ENCODE measurements around the gene BIN1. TPM values are rescaled to one million over a fixed set of nuclear protein-coding genes. Genes with fewer than 3 reads are reported as not detected.

Gene BIN1
- total RNA-seq, 1 donor from 2014 or later, result 17.9 TPM

DNA sequence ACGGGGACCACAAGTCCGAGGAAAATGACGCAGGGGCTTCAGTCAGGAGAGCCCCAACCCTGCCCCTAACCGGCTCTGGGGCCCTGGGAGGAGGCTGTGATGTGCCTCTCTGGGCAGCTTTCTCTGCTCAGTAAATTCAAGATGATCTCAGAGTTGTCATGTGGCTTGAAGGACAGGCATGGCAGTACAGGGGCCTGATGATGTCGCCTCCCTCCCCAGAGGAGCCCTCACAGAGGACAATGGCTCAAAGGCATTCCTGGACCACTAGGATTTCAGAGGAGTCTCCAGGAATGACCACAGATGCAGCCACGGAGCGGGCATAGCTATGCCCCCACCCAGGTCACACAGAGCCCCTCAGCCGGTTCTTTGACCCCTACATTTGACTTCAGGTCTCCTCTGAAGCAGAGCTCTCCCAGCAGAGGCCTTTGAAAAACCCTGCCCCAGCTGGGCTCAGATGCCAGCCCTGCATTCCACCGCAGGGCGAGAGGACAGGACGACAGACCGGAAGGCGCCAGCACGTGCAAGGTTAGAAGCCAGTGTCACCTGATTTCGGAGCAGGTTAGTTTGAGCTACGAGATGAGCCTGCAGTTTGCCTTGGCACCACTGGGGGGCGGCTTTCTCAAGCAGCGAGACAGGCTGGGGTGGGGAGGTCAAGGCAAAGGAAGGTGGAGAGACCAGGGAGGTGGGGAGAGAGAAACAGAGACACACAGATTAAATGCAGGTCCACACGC, 39.2 kb downstream of the BIN1 start:
- ATAC-seq (no peak), DNase-seq (ENCODE audit: missing footprints) (no peak)
- intact Hi-C loops (cut with DNase I), result loop anchor here (5.0 kb wide), 1 partner anchor 40 kb away; the partner anchor contains the start of gene BIN1

DNA sequence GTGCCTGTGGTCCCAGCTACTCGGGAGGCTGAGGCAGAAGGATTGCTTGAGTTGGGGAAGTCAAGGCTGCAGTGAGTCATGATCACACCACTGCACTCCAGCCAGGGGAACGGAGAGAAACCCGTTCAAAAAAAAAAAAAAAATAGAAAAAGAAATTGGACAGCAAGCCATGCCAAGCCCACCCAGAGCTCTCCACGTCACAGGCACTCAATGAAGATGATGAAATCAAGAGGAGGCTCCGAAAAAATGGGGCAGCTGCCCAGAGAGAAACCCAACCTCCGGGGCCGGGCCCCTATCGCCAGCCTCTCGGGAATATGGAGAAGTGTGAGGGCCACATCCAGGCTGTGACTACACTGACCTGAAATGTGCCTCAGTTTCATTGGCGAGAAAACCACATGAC, 40.0 kb downstream of the BIN1 start:
- intact Hi-C loops (cut with DNase I), result loop anchor here (5.0 kb wide), 1 partner anchor 40 kb away; the partner anchor contains the start of gene BIN1
- ATAC-seq (peak; percentile 62), DNase-seq (ENCODE audit: missing footprints) (peak; percentile 84)

DNA sequence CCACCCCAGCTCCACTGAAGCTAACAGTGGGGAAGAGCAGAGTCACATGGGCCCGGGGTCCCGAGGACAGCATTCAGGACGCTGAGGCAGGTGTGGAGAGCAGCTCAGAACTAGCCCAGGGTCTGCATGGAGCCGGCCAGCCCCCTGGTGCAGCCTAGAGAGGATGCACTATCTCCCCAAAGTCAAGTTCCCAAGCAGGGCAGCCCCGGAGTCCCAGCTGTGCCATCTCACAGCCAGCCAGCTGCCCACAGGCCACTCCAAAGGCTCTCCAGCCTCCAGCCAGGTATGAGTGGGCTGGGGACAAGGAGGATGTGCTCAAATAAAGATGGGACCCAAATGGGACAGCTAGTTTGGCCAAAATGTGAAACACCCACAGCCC, 41.0 kb downstream of the BIN1 start:
- intact Hi-C loops (cut with DNase I), result loop anchor here (5.0 kb wide), 1 partner anchor 41 kb away; the partner anchor contains the start of gene BIN1
- ATAC-seq (no peak), DNase-seq (ENCODE audit: missing footprints) (no peak)

DNA sequence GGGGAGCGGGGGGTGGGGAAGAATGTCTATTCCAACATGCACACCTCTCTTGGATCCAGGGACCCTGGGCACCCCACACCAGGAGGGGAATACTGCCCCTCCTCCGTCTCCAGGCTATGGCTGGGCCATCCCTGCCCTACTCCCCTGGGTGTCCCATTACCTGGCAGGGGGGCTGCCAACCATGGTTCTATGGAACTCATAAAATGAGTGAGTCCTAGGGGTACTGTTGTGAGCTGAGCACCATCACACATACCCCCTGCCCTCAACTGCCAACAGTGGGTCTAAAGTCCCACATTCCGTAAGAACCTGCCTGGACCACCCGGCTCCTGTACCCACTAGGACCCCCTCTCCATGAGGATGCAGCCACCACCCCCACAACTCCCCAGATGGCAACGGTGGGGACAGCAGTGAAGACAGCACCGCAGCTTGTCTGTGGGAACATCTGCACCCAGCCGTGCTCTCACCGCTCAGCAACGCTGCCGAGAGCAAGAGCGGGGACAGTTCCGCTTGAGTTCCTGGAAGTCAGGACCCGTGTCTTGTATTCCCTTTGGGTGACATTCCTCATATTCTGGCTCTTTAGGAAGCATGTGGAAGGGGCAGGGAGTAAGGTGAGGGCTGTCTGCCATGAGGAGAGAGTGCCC, 41.5 kb downstream of the BIN1 start:
- ATAC-seq (no peak), DNase-seq (ENCODE audit: missing footprints) (no peak)
- intact Hi-C loops (cut with DNase I), result loop anchor here (5.0 kb wide), 1 partner anchor 42 kb away; the partner anchor contains the start of gene BIN1

DNA sequence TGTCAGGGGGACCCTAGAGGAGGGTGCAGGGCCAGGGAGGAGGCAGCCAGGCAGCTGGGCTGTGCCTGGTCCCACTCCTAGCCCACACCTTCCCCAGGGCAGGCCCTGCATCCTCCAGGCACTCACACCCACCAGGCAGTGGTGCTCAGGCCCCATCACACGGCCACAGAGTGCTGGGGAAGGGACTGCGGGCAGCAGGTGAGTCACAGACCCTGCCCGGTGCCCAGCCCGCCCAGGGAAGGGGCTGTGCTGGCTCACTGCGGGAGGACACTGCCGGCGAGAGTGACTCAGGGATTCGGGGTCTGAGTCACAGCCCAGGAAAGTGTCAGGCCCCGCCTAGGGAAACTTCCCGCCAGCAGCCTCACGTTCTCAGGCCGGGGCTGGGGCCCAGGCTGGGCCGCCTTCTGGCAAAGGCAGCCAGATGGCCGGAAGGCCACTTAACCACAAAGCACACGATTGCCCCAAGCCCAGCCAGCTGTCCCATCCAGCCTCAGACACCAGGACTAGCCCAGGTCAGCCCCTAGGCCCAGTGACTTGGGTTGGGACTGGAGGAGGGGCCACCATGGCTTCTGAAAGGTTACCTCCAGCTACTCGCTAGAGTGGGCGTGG, 42.2 kb downstream of the BIN1 start:
- peak; percentile 94 for DNase-seq (ENCODE audit: missing footprints)
- intact Hi-C loops (cut with DNase I), result loop anchor here (5.0 kb wide), 1 partner anchor 43 kb away; the partner anchor contains the start of gene BIN1
- peak; percentile 86 for ATAC-seq

DNA sequence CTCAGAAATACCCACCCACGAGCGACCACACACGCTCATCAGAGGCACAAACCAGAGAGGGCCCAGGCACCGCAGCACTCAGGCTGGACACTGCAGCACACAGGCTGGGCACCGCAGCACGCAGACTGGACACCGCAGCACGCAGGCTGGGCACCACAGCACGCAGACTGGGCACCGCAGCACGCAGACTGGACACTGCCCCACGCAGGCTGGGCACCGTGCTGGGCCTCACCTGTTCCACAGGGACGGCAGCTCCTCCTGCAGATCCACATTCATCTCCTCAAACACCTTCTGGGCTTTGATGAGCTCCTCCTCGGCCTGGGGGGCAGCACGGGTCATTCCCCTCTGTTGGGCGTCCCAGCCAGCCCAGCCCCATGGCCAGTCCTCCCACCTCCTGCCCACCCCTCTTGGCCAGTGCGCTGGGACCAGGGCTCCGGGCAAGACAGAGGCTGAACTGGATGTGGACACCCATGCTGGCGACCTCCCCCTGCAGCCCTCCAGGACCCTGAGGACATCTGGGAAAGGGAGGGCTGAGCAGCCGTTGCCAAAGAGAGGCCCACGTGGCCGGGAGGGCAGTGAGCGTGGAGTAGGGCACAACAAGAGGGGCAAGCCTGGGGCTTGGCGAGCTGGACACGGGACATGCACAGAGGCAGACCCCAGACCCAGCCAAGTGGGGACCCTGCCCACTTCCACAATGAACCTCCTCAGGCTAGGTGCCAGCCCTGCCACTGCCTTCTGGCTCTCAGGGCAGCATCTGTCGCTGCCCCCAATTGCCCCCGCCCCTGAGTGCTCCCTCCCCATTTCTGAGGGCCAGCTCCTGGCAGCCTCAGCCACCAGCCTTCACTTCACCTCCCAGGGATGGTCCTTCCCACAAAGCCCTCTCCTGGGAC, 43.0 kb downstream of the BIN1 start:
- intact Hi-C loops (cut with DNase I), result no loop called here
- no peak for DNase-seq (ENCODE audit: missing footprints)
- ATAC-seq, result no peak

DNA sequence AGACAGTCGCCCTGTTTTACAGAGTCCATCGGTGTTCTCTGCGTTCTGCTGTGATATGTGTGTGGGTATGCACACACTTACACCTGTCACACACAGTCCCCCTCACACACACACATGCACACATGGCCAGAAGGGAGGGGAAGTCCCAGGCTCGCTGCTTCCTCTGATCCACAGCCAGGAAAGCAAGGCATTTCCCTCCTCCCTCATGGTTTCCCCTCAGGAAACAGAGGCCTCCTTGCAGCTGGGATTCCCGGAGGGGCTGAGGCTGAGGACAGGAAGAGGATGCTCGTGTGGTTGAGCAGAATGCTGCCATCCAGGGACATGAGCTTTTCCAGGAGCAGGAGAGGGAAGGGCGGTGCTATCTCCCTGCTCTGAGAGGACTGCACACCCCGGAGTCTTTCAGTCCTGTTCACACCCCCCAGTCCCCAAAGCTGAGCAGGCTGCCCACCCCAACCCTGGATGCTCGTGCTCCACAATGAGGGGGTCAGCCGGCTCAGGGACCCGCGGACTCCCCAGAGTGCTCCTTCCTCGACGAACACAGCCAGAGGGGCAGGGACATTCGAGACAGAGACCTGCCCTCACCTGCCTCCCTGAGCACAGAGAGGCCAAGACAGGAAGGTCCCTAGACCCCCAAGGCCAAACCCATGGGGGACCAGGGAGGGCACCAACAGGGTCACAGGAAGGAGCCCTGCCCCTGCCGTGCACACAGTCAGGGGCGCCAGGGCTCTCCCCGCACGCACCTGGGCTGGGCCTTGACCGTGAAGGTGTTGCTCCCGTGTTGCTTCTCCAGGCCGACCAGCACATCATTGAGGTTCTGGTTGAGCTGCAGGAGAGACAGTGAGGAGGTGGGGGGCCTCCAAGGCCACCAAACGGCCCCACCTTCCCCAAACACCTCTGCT, 45.3 kb downstream of the BIN1 start:
- intact Hi-C loops (cut with DNase I), result no loop called here
- DNase-seq (ENCODE audit: missing footprints), result no peak

DNA sequence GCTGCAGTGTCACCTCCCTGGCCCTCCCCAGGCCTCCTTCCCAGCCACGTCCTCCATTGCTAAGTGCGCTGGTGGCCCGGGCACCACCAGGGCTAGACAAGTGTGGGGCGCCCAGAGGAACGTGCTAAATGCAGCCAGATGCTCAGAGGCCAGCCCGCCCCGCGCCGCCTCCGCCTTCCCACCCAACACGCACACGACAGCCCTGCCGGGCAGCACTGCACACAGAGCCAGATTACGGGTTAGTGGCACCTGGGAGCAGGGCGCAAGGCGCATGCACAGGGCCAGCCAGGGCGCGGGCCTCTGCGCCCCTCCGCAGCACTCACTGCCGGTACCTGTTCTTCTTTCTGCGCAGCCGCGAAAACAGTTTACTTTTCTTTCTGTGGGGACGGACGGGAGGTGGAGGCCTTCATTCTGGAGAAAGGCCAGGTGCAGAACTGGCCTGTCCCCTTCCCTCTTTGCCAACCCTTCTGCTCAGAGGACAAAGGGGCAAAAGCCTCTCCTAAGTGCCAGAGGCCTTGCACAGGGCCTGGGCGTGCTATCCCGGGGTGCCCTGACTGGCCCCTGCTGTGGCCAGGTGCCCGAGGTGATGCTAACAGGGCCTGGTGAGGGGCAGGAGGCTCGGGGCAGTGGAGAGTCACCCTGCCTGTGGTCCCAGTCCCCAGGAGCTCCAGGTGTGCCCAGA, 46.5 kb downstream of the BIN1 start:
- intact Hi-C loops (cut with DNase I), result no loop called here
- DNase-seq (ENCODE audit: missing footprints), result no peak
- ATAC-seq, result no peak

More for the DNA sequence above, 45.3 kb downstream of the BIN1 start:
- ATAC-seq, result no peak

DNA sequence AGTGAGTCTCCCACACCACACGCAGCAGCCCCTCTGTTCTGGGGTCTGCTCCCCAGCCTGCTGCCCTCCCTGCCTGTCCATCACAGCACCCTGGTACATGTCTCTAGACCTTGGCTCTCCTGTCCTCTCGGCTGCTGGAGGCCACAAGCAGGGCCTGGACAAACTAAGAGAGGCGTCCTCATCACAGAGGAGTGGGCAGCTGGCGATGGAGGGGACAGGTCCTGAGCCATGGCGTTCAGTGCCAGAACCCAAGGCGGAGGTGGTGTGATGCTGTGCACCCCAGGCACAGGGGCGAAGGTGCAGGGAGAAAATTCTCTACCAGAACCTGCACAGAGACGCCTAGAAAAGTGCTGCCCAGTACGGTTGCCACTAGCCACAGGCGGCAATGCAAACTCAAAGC, 47.4 kb downstream of the BIN1 start:
- DNase-seq (ENCODE audit: missing footprints), result no peak
- intact Hi-C loops (cut with DNase I), result no loop called here

DNA sequence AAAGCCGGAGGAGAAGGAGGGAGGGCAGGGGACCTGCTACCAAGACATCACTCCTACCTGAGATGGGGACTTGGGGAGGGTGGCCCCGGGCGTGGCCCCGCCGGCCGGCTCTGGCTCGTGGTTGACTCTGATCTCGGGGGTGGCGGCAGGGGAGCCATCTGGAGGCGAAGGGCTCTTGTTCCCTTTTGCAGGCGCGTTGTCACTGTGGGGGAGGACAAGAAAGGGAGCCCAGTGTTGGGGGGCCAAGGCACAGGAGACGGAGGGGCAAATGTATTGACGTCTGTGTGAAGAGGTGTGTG, 48.1 kb downstream of the BIN1 start:
- intact Hi-C loops (cut with DNase I), result no loop called here
- DNase-seq (ENCODE audit: missing footprints) (no peak), ATAC-seq (no peak)

More for the DNA sequence above, 47.4 kb downstream of the BIN1 start:
- no peak for ATAC-seq

DNA sequence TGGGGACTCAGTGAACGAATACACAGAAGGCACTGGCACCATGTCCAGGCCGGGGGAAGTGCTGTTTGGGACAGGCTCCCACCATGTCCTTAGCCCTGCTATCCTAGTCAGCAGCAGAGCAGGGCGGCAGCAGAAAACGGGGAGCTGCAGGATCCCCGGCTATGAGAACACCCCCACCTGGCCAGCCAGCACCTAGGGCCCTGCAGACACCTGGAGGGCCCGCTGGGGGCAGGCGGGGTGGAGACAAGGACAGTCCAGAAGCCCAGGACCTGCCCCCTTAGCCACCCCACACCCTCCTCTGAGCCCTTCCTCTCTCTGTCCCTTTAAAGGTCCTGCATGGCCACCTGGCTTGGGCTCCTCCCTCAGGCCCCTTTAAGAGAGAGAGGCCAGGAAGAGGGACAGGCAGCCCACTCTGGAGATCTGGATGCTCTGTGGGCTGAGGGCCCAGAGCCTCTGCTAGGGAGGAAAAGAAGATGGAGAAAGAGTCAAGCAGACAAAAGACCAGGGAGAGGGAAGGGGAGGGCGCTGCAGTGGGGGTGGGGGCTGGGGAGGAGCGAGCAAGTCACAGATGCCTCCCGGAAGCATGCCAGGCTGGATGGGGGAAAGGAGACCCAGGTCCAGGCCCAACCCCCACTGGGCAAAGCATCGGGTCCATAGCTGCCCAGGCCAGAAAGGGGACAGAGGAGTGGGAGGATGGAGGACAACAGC, 48.6 kb downstream of the BIN1 start:
- intact Hi-C loops (cut with DNase I), result no loop called here
- no peak for ATAC-seq
- DNase-seq (ENCODE audit: missing footprints), result no peak

DNA sequence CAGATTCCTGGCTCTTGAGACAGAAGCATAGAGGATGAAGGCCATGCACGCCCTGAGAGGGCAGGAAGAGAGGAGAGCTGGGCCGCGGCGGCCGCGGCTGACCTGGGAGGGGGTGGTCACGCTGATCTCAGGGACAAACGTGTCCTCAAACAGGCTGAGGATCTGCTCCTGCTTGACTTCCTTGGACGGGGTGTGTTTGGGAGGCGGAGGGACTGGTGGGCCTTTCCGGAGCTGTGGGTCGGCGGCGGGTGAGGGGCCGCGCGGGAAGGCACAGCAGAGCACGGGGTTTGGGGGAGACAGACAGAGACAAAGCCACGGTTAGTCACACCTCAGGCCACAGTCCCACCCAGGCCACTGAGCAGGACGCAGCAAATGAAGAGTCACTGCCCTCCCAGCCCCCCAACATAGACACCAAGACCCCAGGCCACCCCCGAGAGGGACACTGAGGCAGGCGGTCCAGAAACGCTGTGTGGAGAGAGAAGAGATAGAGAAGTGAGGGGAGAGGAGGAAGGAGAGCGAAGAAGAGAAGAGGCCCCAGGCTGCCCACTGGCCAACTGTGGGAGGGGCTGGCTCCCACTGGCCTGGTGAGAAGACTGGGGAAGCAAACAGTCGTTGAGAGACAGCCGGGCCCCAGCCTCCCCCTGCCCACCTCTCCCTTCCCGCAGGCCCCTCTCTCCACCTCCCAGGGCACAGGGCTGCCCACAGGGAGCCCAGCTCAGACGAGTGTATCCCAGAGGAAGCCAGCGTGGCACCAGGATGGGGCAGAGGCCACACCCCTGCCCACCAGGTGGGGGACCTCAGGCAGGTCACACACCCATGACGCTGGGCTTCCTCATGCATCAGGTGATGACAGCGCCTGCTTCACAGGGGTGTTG, 49.3 kb downstream of the BIN1 start:
- no peak for ATAC-seq
- intact Hi-C loops (cut with DNase I), result no loop called here
- peak; percentile 60 for DNase-seq (ENCODE audit: missing footprints)

DNA sequence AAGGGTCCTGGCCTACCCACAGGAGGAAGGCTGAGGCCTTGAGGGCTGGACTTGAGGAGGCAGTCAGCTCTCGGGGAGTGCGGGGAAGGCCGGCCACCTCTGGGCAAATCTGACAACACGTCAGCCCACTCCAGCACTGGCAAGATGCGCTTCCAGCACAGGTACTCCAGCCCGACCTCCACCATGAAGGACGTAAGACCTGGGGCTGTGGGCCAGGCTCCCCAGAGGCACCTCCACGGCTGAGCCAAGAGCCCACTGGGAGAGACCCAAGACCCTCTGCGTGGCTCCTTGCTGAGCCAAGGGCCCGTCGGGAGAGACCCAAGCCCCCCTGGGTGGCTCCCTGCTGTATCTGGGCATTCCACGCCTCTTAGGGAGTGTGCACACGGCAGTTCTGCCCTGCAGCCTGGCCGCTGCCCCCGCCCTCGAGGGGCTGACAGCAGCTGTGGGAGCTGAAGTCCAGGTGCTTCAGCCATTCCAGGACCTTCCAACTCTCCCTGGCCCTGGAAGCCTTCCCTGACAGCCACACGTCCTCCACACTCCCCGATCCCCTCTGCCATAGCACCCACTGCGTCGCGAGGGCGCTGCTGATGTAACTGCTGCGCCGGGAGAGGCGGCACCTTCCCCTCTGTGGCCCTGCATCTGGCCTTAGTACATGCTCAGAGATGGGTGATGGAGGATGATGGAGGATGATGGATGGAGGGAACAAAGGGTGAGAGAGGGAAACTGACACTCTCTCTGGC, 50.2 kb downstream of the BIN1 start:
- intact Hi-C loops (cut with DNase I), result no loop called here

DNA sequence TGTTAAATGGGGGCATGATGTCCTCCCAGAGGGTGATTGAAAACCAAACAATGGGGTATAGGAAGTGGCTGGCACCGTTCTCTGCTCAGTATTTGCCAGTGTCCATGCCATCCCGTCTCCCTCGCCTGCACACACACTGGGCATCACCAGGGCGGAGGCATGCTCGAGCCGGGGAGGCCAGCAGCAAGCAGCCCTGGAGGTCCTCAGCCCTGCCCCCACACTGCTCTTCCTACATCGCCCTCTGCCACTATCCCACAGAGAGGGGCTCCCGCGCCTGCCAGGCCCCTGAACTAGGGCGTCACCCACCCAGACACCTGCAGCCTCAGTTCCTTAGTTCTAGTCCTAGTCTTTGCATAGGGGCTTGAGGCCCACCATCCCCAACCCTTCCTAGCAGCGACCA, 50.9 kb downstream of the BIN1 start:
- intact Hi-C loops (cut with DNase I), result no loop called here
- ATAC-seq, result no peak
- DNase-seq (ENCODE audit: missing footprints), result peak; percentile 60

More for the DNA sequence above, 50.2 kb downstream of the BIN1 start:
- DNase-seq (ENCODE audit: missing footprints) (peak; percentile 59), ATAC-seq (no peak)

DNA sequence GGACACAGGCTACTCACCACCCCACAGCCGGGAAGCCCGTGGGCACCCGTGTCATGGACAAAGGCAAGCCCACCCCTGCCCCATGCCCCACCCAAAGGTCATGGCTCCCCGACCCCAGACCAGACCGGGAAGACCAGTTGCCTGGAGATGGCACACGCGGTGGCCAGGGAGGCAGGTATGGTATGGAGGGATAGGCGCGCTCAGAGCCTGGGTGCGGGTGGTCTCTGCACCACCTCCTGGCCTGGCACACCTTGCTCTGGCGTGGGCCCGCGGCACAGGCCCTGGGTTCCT, 51.2 kb downstream of the BIN1 start:
- DNase-seq (ENCODE audit: missing footprints), result peak; percentile 63
- intact Hi-C loops (cut with DNase I), result no loop called here
- no peak for ATAC-seq
